NCI-H128 (cell line): ENCODE measurements around the gene ARHGEF17.
"Not testable (repeated sequence)": the region's sequence is repeated elsewhere in the genome, so short reads cannot be mapped to it uniquely, and the experiment has no call there.

Experiments used
- DNase-seq: peaks from one replicate; lab custom pipeline; 2025; ENCODE audit not compliant: unreplicated experiment; lab: John Stamatoyannopoulos, UW

The ARHGEF17 gene

GRCh38 chr11:73308003-73308960, at the start of gene ARHGEF17:
Gene ARHGEF17 (plus strand): TSS chr11:73308276. CDS start chr11:73308639, 363 bp downstream.
- DNase-seq = peak; percentile 75

- no peak for DNase-seq
Observed at GRCh38 chr11:73259406-73260126, 48.5 kb upstream of the ARHGEF17 start.

GRCh38 chr11:73260127-73260457, 48.0 kb upstream of the ARHGEF17 start:
- DNase-seq = no peak

- no peak for DNase-seq
Observed at GRCh38 chr11:73262851-73263495, 45.1 kb upstream of the ARHGEF17 start.

GRCh38 chr11:73263640-73264039, 44.4 kb upstream of the ARHGEF17 start:
- DNase-seq = no peak

DNA sequence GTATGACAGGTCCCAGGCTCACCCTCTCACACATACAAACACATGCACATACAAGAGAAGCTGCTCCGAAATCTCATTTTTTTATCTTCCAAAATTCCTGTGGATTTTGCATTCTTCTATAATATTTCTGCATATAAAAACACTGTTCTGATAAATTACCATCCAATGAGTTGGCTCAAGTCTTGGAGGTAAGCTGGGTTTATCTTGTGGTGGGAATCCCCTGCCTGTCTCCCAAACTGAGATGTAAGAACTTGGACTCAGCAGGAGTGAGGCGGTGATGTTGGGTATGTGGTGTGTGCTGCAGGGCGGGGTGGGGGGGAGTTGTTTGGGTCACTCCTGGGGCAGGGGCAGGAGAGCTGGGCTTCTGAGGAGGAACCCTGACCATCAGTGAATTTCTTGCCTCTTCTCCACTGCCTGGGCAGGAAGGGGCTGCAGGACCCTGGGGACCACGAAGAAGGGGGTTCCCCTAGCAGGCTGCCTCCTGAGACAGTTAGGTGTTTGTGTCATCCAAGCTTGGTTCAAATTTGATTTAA, 42.7 kb upstream of the ARHGEF17 start:
- DNase-seq = no peak

GRCh38 chr11:73265853-73266645, 42.0 kb upstream of the ARHGEF17 start:
- DNase-seq = no peak

- no peak for DNase-seq
Observed at GRCh38 chr11:73266646-73267020, 41.4 kb upstream of the ARHGEF17 start.

- DNase-seq = no peak
Observed at GRCh38 chr11:73267122-73267846, 40.8 kb upstream of the ARHGEF17 start.

GRCh38 chr11:73267906-73268540, 40.1 kb upstream of the ARHGEF17 start:
- DNase-seq = no peak

GRCh38 chr11:73268671-73269271, 39.3 kb upstream of the ARHGEF17 start:
- DNase-seq = no peak

- DNase-seq = no peak
Observed at GRCh38 chr11:73269459-73270015, 38.5 kb upstream of the ARHGEF17 start.

GRCh38 chr11:73270016-73270854, 37.8 kb upstream of the ARHGEF17 start:
- DNase-seq = no peak

DNA sequence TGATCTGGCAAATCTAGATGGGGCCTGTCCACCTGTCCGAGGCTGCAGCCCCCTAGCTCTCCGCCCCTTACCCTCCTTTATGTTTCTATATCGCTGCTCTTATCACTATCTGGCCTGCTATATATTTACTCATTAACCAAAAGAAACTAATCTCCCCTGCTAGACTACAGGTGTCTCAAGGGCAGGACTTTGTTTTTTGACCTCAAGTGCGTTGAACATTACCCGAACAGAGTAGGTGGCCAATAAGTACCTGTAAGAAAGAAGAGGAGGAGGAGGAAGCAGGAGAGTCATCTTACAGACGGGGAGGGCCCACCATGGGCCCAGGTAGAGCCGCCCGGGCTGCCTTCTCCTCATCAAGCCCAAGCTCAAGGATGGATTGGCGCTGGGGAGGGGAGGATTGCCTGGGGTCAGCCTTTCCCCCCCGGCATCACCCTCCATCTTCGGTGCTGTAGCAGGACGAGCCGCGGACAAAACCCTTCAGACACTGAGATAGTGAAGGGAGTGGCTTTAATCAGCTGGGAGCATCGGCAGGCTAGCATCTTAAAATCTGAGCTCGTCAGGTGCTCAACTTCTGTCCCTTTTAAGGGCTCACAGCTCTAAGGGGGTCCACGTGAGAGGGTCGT, 37.1 kb upstream of the ARHGEF17 start:
- DNase-seq = no peak

- DNase-seq = not testable (repeated sequence)
Observed at GRCh38 chr11:73271478-73271865, 36.6 kb upstream of the ARHGEF17 start.

- no peak for DNase-seq
Observed at GRCh38 chr11:73271936-73272679, 36.0 kb upstream of the ARHGEF17 start, which contains the start of gene P2RY6. Gene P2RY6 (plus strand): TSS chr11:73272338. CDS start chr11:73296519, 24,181 bp downstream.

- no peak for DNase-seq
Observed at GRCh38 chr11:73272680-73273038, 35.4 kb upstream of the ARHGEF17 start.
